ENCODE measurements around the gene MTMR3.

The MTMR3 gene

DNA sequence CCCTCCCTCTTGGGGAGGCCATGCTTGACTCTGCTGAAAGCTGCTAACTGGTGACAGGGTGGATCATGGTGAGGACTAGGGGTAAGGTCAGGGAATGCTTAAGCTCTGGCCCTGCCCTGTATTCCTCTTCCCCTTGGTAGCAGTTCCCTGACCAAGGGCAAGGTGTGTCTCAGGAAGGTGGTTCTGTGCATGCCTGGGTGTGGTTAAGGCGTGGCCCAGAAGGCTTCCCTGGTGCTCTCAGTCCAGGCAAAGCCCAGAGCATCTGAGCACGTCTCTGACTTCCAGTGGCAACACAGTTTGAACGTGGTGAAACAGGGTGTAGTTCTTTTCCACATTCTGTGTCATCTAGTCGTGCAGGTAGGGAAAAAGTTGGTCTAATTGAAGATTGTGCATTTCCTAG is 144.2 kb downstream of the MTMR3 start:
- DNase-seq (ENCODE audit: low spot score): no peak

GRCh38 chr22:30027791-30028190 is 144.8 kb downstream of the MTMR3 start:
- no peak for DNase-seq (ENCODE audit: low spot score)

DNA sequence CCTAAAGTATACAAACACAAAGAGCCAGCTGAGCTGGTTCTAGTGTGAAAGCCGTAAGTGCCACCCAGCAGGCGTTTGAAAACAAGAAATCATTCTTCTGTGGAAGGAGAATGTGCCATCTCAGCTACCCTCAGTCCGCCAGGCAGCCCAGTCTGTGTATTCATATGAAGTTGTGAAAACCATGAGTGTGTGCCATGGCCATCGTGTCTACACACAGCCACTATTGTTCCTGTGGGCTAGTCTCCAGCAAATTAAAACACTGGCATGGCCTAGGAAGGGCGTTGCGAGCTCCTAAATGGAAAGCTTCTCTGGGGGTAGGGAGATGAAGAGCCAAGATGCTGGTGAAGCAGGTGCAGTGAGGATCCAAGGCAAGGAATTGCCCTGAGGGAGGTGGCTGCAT is 145.8 kb downstream of the MTMR3 start:
- DNase-seq (ENCODE audit: low spot score): no peak

DNA sequence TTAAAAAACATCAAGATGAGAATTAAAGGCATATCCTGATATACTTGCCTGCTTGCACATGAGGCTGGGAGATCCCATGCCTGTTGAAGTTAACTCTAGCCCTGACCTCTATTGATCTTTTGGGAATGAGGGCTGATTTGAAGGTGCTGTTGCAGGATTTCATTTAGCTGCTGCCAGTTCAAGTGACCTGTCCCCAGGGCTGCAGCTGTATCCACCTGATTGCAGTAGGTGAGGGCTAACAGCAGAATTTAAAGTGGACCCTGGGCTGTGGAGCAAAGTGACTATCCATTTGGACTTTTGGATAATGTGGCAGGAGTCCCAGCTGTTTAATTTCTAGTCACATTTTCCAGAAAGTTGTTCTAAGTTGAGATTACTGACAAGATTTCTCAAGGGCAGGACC is 146.5 kb downstream of the MTMR3 start:
- no peak for DNase-seq (ENCODE audit: low spot score)

DNA sequence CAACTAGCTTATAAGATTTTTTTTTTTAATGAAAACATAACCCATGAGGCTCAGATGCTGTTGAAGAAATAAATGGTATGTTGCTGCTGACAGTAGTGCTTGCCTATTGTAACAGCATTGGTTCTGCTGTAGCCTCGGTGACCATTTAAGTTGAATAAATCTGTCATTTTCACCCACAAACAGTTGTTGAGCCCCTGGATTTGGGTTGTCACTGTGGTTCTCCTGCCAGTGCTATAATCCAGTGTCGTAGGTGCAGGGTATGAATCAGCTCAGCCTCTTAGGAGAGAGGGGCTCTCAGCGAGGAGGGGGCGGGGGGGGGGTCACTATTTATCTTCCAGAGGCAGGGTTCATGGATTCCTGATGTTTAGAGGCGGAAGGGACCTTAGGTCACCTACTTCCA is 147.4 kb downstream of the MTMR3 start:
- DNase-seq (ENCODE audit: low spot score): no peak

DNA sequence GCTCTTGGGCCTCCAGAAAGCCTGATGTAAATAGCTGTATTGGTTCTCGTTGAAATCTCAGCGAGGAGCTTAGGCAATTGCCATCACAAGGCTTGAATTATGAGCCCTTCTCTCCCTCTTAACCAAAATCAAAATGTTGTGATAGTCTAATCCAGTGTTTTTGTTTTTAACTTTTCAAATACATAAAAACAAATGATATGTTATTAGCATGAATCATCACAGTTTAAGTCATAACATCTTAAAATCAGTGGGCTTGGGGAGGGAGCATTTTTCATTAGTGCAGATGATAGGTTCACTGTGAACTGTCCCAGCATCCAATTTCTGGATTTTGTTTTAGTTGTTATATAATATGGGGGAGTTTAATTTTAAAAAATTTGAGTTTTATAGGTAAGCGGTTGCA is 148.4 kb downstream of the MTMR3 start:
- DNase-seq (ENCODE audit: low spot score): no peak

GRCh38 chr22:30031764-30032455 is 148.9 kb downstream of the MTMR3 start:
- DNase-seq (ENCODE audit: low spot score): no peak

- DNase-seq (ENCODE audit: low spot score): no peak
Measured at GRCh38 chr22:30033137-30033536, 150.2 kb downstream of the MTMR3 start.

- no peak for DNase-seq (ENCODE audit: low spot score)
Measured at GRCh38 chr22:30033901-30034300, 150.9 kb downstream of the MTMR3 start.

DNA sequence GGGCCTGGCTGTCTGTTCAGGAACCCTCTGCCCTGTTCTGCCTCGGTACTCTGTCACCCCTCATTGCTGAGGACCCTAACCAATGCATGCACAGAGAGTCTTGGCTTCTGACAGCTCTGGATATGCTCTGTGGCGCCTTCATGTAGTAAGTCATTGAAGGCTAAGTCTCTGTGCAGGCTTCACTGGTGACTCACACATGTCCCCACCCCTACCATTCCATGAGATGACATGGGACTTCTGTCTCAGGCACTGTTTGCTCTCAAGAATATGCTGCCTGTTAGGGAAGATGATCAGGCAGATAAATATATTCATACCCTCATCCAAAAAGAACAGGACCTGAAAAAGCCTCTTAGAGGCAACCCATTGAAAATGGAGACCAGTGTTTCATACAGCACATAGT is 153.7 kb downstream of the MTMR3 start:
- peak; percentile 72 for DNase-seq (ENCODE audit: low spot score)

DNA sequence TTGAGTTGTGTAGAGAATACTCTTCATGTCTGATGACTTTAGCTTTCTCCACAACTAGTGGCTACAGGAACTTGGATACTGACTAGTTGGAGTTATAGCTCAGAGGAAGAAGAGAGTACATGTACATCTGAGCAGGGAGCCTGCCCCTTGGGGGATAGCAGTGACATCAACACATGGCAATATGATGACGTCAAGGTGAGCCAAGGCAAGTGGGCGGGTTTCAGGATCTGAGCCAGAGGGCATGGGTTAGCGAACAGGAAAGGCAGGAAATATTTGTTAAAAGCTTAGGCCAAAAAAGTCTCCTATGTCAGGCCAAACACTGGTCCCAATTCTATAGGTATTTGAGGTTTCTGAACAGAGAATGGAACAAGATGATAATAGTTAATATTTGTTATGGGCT is 155.2 kb downstream of the MTMR3 start:
- DNase-seq (ENCODE audit: low spot score): peak; percentile 27

- DNase-seq (ENCODE audit: low spot score): no peak
Measured at GRCh38 chr22:30040499-30041260, 157.7 kb downstream of the MTMR3 start.

- DNase-seq (ENCODE audit: low spot score): no peak
Measured at GRCh38 chr22:30041475-30041874, 158.5 kb downstream of the MTMR3 start.

DNA sequence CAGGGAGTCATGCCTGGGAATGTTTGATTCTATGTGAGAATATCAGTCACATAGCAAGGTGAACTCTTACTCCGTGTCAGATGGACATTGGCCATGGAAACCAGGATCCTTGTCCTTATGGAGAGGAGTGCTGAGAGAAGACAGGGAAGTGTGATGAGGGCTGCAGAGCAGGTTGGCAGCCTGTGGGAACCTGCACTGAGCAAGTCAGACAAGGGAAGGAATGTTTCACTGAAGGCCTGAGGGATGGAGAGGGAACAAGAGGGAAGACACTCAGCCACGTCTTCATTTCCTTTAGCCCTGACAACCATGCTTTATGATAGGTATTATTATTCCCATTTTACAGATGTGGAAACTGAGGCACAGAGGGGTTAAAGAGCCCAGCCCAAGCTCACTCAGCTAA is 158.9 kb downstream of the MTMR3 start:
- no peak for DNase-seq (ENCODE audit: low spot score)

GRCh38 chr22:30043161-30043560 is 160.2 kb downstream of the MTMR3 start:
- no peak for DNase-seq (ENCODE audit: low spot score)

DNA sequence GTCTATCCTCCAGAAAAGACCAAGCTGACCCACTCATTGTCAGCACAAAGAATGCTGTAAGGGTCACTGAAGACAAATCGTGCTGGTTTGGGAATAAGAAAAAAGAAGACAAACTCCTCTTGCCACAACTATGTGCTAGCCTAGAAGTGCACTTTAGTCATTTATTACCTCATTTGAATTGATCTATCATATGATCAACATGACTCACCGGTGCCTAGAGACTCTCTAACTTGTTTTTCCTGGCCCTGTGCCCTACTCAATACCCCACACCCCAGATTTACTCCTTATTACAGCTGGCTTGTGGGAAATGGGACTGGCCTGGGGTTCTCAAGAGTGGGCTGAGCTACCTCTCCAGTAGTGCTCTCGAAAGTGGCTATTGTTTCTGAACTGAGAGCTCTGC is 161.4 kb downstream of the MTMR3 start:
- peak; percentile 75 for DNase-seq (ENCODE audit: low spot score)

GRCh38 chr22:30044881-30045493 is 162.0 kb downstream of the MTMR3 start:
- DNase-seq (ENCODE audit: low spot score): no peak

- DNase-seq (ENCODE audit: low spot score): no peak
Measured at GRCh38 chr22:30045494-30045887, 162.5 kb downstream of the MTMR3 start.

GRCh38 chr22:30045901-30046715 is 163.1 kb downstream of the MTMR3 start:
- DNase-seq (ENCODE audit: low spot score): no peak

- DNase-seq (ENCODE audit: low spot score): no peak
Measured at GRCh38 chr22:30046716-30047363, 163.9 kb downstream of the MTMR3 start.

DNA sequence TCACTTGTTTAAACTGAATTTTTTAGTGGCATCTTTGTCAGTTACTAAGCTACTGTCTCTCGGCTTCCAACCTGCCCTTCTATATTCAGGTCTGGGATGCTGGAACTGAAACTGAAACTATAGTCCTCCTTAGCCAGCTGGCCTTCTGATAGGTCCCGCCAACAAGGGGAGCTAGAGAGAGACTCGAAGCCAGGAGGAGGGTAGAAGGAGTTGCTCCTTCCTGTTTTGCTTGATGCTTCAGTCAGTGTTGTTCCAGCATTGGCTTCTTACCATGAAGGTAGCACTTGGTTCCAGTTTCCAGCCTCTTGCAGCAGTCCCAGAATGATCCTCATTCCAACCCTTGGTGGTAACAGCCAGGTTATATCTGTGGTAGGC is 164.4 kb downstream of the MTMR3 start:
- DNase-seq (ENCODE audit: low spot score): peak; percentile 54

DNA sequence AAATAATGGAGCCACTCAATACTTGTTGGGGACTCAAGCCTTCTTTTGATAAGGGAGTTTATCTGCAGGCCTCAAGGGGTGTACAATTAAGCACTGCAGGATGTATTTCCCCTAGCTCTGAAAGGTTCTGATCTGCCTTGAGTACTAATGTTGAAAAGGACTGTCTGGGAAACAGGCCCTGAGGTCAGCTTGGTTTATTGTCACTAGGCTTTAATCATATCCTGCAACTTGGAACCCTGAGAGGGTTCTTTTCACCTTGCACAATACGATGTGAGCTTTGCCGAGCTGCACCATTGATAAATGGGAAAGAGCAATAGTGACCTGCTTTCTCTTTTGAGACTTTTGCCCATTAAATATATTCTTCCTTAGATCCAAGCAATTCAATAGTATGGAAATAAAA is 165.7 kb downstream of the MTMR3 start:
- DNase-seq (ENCODE audit: low spot score): no peak
